Epithelial cell of alveolus of lung (primary cell): ENCODE measurements around the gene FER. TPM values are rescaled to one million over a fixed set of nuclear protein-coding genes. Genes with fewer than 3 reads are reported as not detected.

ENCODE experiments used
- total RNA-seq: library from RNA; depleted of rRNA; stranded (reverse); fragments of >200 nt; gene quantifications from 2 replicates; pipeline ENCODE4 v1.2.1, GENCODE V29; 2015

The FER gene
- 11.5 and 13.2 TPM in 2 replicates for total RNA-seq

DNA sequence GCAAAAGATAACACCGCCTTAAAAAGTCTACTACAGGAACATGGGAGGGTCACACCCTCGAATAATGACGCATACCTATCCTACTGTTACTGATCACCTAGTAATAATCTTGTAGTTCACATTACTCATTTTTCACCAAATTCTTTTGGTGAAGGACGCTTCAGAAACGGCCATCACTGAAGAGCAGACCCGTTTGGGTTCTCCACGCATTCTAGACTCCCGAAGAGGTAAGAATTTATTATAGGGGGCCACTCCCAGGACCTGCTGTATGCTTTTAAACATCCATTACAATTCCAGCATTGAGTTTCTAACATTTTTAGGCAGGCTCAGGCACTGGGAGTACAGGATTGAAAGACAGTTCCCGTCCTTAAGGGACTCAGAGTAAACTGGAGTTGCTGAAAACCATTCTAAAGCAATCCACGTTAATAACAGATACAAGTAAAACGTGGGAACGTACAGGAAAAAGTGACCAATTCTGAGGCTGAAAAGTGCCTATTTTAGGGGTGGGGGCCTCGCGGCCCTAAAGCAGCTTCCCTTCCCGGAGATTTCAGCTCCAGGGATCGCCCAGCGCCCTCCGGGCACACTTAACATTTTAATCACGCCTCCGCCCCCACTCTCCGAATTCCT, at the start of gene FER:
Gene FER (plus strand): TSS at position 124 of the 627 bp plus-strand sequence. CDS start 50,286 bp downstream, outside the sequence.

